ENCODE results near the gene LSM6.

Gene LSM6

GRCh38 chr4:146186041-146186440 lies 10.5 kb downstream of the LSM6 start:
- H3K27ac ChIP-seq (ENCODE audit: low read depth, low read length), result no peak overlapping the region
- H3K9me3 ChIP-seq (ENCODE audit: control insufficient read depth, insufficient read depth, low read length), result no peaks in the 10 kb centered on the region
- H3K36me3 ChIP-seq (ENCODE audit: control insufficient read depth, insufficient read depth, low read length), result peaks cover 75% of the 10 kb centered on the region
- H3K27me3 ChIP-seq (ENCODE audit: control insufficient read depth, insufficient read depth, low read length), result no peaks in the 10 kb centered on the region
- peaks cover 3% of the 10 kb centered on the region; the same call in 1 of the 2 replicates for H3K4me1 ChIP-seq (ENCODE audit: control insufficient read depth, insufficient read depth, low read length)
- no peak overlapping the region for H3K9ac ChIP-seq (ENCODE audit: low read depth, low read length)
- H3K4me3 ChIP-seq (ENCODE audit: low read depth, low read length), result no peak overlapping the region

GRCh38 chr4:146186596-146186995 lies 11.1 kb downstream of the LSM6 start:
- Histone ChIP-seq H3K9me3 (ENCODE audit: control insufficient read depth, insufficient read depth, low read length) (no peaks in the 10 kb centered on the region), H3K4me1 (ENCODE audit: control insufficient read depth, insufficient read depth, low read length) (peaks cover 3% of the 10 kb centered on the region; the same call in 1 of the 2 replicates), H3K9ac (ENCODE audit: low read depth, low read length) (no peak overlapping the region), H3K36me3 (ENCODE audit: control insufficient read depth, insufficient read depth, low read length) (peaks cover 80% of the 10 kb centered on the region), H3K4me3 (ENCODE audit: low read depth, low read length) (no peak overlapping the region), H3K27ac (ENCODE audit: low read depth, low read length) (no peak overlapping the region), H3K27me3 (ENCODE audit: control insufficient read depth, insufficient read depth, low read length) (no peaks in the 10 kb centered on the region)

GRCh38 chr4:146190456-146190855 lies 14.9 kb downstream of the LSM6 start:
- no peaks in the 10 kb centered on the region for H3K27me3 ChIP-seq (ENCODE audit: control insufficient read depth, insufficient read depth, low read length)
- no peak overlapping the region for H3K27ac ChIP-seq (ENCODE audit: low read depth, low read length)
- H3K36me3 ChIP-seq (ENCODE audit: control insufficient read depth, insufficient read depth, low read length), result peaks cover 65% of the 10 kb centered on the region
- no peaks in the 10 kb centered on the region for H3K4me1 ChIP-seq (ENCODE audit: control insufficient read depth, insufficient read depth, low read length)
- H3K9ac ChIP-seq (ENCODE audit: low read depth, low read length), result no peak overlapping the region
- H3K4me3 ChIP-seq (ENCODE audit: low read depth, low read length), result no peak overlapping the region
- H3K9me3 ChIP-seq (ENCODE audit: control insufficient read depth, insufficient read depth, low read length), result no peaks in the 10 kb centered on the region

GRCh38 chr4:146191766-146192458 lies 16.4 kb downstream of the LSM6 start:
- Histone ChIP-seq H3K9ac (ENCODE audit: low read depth, low read length) (no peak overlapping the region), H3K27ac (ENCODE audit: low read depth, low read length) (no peak overlapping the region), H3K4me3 (ENCODE audit: low read depth, low read length) (no peak overlapping the region), H3K4me1 (ENCODE audit: control insufficient read depth, insufficient read depth, low read length) (no peaks in the 10 kb centered on the region), H3K27me3 (ENCODE audit: control insufficient read depth, insufficient read depth, low read length) (no peaks in the 10 kb centered on the region), H3K9me3 (ENCODE audit: control insufficient read depth, insufficient read depth, low read length) (no peaks in the 10 kb centered on the region), H3K36me3 (ENCODE audit: control insufficient read depth, insufficient read depth, low read length) (peaks cover 54% of the 10 kb centered on the region)

GRCh38 chr4:146193628-146194027 lies 18.1 kb downstream of the LSM6 start:
- Histone ChIP-seq H3K4me1 (ENCODE audit: control insufficient read depth, insufficient read depth, low read length) (no peaks in the 10 kb centered on the region), H3K9me3 (ENCODE audit: control insufficient read depth, insufficient read depth, low read length) (no peaks in the 10 kb centered on the region), H3K4me3 (ENCODE audit: low read depth, low read length) (no peak overlapping the region), H3K27me3 (ENCODE audit: control insufficient read depth, insufficient read depth, low read length) (no peaks in the 10 kb centered on the region), H3K27ac (ENCODE audit: low read depth, low read length) (no peak overlapping the region), H3K9ac (ENCODE audit: low read depth, low read length) (no peak overlapping the region), H3K36me3 (ENCODE audit: control insufficient read depth, insufficient read depth, low read length) (peaks cover 37% of the 10 kb centered on the region)

GRCh38 chr4:146194212-146194611 lies 18.7 kb downstream of the LSM6 start:
- Histone ChIP-seq H3K4me3 (ENCODE audit: low read depth, low read length) (no peak overlapping the region), H3K9ac (ENCODE audit: low read depth, low read length) (no peak overlapping the region), H3K4me1 (ENCODE audit: control insufficient read depth, insufficient read depth, low read length) (no peaks in the 10 kb centered on the region), H3K36me3 (ENCODE audit: control insufficient read depth, insufficient read depth, low read length) (peaks cover 32% of the 10 kb centered on the region), H3K27me3 (ENCODE audit: control insufficient read depth, insufficient read depth, low read length) (no peaks in the 10 kb centered on the region), H3K9me3 (ENCODE audit: control insufficient read depth, insufficient read depth, low read length) (no peaks in the 10 kb centered on the region), H3K27ac (ENCODE audit: low read depth, low read length) (no peak overlapping the region)

- Histone ChIP-seq H3K4me3 (ENCODE audit: low read depth, low read length) (no peak overlapping the region), H3K9ac (ENCODE audit: low read depth, low read length) (no peak overlapping the region), H3K36me3 (ENCODE audit: control insufficient read depth, insufficient read depth, low read length) (no peaks in the 10 kb centered on the region), H3K4me1 (ENCODE audit: control insufficient read depth, insufficient read depth, low read length) (no peaks in the 10 kb centered on the region), H3K27ac (ENCODE audit: low read depth, low read length) (no peak overlapping the region), H3K9me3 (ENCODE audit: control insufficient read depth, insufficient read depth, low read length) (no peaks in the 10 kb centered on the region), H3K27me3 (ENCODE audit: control insufficient read depth, insufficient read depth, low read length) (no peaks in the 10 kb centered on the region)
These were observed 27.1 kb downstream of the LSM6 start for GRCh38 chr4:146202665-146203064.

- no peak overlapping the region for H3K4me3 ChIP-seq (ENCODE audit: low read depth, low read length)
- no peaks in the 10 kb centered on the region for H3K4me1 ChIP-seq (ENCODE audit: control insufficient read depth, insufficient read depth, low read length)
- H3K27me3 ChIP-seq (ENCODE audit: control insufficient read depth, insufficient read depth, low read length), result no peaks in the 10 kb centered on the region
- H3K36me3 ChIP-seq (ENCODE audit: control insufficient read depth, insufficient read depth, low read length), result no peaks in the 10 kb centered on the region
- H3K9me3 ChIP-seq (ENCODE audit: control insufficient read depth, insufficient read depth, low read length), result no peaks in the 10 kb centered on the region
- no peak overlapping the region for H3K27ac ChIP-seq (ENCODE audit: low read depth, low read length)
- no peak overlapping the region for H3K9ac ChIP-seq (ENCODE audit: low read depth, low read length)
These were observed 31.9 kb downstream of the LSM6 start for GRCh38 chr4:146207410-146207809.

- no peaks in the 10 kb centered on the region for H3K9me3 ChIP-seq (ENCODE audit: control insufficient read depth, insufficient read depth, low read length)
- no peak overlapping the region for H3K4me3 ChIP-seq (ENCODE audit: low read depth, low read length)
- no peak overlapping the region for H3K9ac ChIP-seq (ENCODE audit: low read depth, low read length)
- H3K4me1 ChIP-seq (ENCODE audit: control insufficient read depth, insufficient read depth, low read length), result no peaks in the 10 kb centered on the region
- H3K36me3 ChIP-seq (ENCODE audit: control insufficient read depth, insufficient read depth, low read length), result no peaks in the 10 kb centered on the region
- H3K27ac ChIP-seq (ENCODE audit: low read depth, low read length), result no peak overlapping the region
- no peaks in the 10 kb centered on the region for H3K27me3 ChIP-seq (ENCODE audit: control insufficient read depth, insufficient read depth, low read length)
These were observed 35.4 kb downstream of the LSM6 start for GRCh38 chr4:146210890-146211289.

GRCh38 chr4:146211440-146211839 lies 35.9 kb downstream of the LSM6 start:
- no peaks in the 10 kb centered on the region for H3K9me3 ChIP-seq (ENCODE audit: control insufficient read depth, insufficient read depth, low read length)
- H3K4me3 ChIP-seq (ENCODE audit: low read depth, low read length), result no peak overlapping the region
- no peak overlapping the region for H3K27ac ChIP-seq (ENCODE audit: low read depth, low read length)
- H3K9ac ChIP-seq (ENCODE audit: low read depth, low read length), result no peak overlapping the region
- no peaks in the 10 kb centered on the region for H3K27me3 ChIP-seq (ENCODE audit: control insufficient read depth, insufficient read depth, low read length)
- no peaks in the 10 kb centered on the region for H3K4me1 ChIP-seq (ENCODE audit: control insufficient read depth, insufficient read depth, low read length)
- H3K36me3 ChIP-seq (ENCODE audit: control insufficient read depth, insufficient read depth, low read length), result no peaks in the 10 kb centered on the region

- Histone ChIP-seq H3K4me3 (ENCODE audit: low read depth, low read length) (no peak overlapping the region), H3K4me1 (ENCODE audit: control insufficient read depth, insufficient read depth, low read length) (no peaks in the 10 kb centered on the region), H3K27me3 (ENCODE audit: control insufficient read depth, insufficient read depth, low read length) (no peaks in the 10 kb centered on the region), H3K9me3 (ENCODE audit: control insufficient read depth, insufficient read depth, low read length) (no peaks in the 10 kb centered on the region), H3K27ac (ENCODE audit: low read depth, low read length) (no peak overlapping the region), H3K9ac (ENCODE audit: low read depth, low read length) (no peak overlapping the region), H3K36me3 (ENCODE audit: control insufficient read depth, insufficient read depth, low read length) (no peaks in the 10 kb centered on the region)
These were observed 37.3 kb downstream of the LSM6 start for GRCh38 chr4:146212781-146213180.

All from HUES48 (cell line).